OCI-LY7 (cell line): ENCODE data around the gene RNF8. TPM values are rescaled to one million over a fixed set of nuclear protein-coding genes. Genes with fewer than 3 reads are reported as not detected.

ENCODE experiments used
- BruUV-seq: library from RNA; stranded (reverse); fragments of 400-500 nt; replicated peaks from 2 replicates; lab custom pipeline; 2021; lab: Mats Ljungman, UMichigan
- CTCF ChIA-PET: fragments of 300-600 bp; sonication (Branson Sonifier 250); formaldehyde crosslinking; loops from one replicate; lab custom pipeline; 2022; ENCODE audit warnings: antibody characterized with exemption; ENCODE audit not compliant: unreplicated experiment; lab: Charles Lee
- POLR2A ChIA-PET: fragments of 300-600 bp; sonication (Branson Sonifier 250); formaldehyde crosslinking; loops from one replicate; lab custom pipeline; 2022; ENCODE audit warnings: antibody characterized with exemption; lab: Charles Lee
- DNase-seq: peaks from one replicate; pipeline ENCODE4 v3.0.0-alpha.2; 2015; ENCODE audit warnings: low spot score
- H2AFZ ChIP-seq: fragments of 200-600 bp; sonication (generic), shearing (Covaris generic); 2 replicates; pipeline ENCODE4 v1.6.1; 2014; ENCODE audit warnings: mild to moderate bottlenecking, antibody characterized with exemption, low read length, moderate library complexity
- H3K27ac ChIP-seq: fragments of 200-600 bp; sonication (generic); 2 replicates; pipeline ENCODE4 v1.5.1; 2014; ENCODE audit warnings: mixed run types, low read depth, mild to moderate bottlenecking, moderate library complexity, low read length, inconsistent platforms; ENCODE audit not compliant: poor library complexity, severe bottlenecking
- H3K36me3 ChIP-seq: fragments of 200-600 bp; sonication (generic); 2 replicates; pipeline ENCODE4 v1.6.1; 2014; ENCODE audit warnings: mild to moderate bottlenecking, antibody characterized with exemption, low read length, moderate library complexity, mixed read lengths; ENCODE audit not compliant: insufficient read depth
- H3K4me1 ChIP-seq: fragments of 200-600 bp; sonication (generic); 2 replicates; pipeline ENCODE4 v1.5.1; 2014; ENCODE audit warnings: mild to moderate bottlenecking, low read length; ENCODE audit not compliant: insufficient read depth, poor library complexity, severe bottlenecking
- H3K4me2 ChIP-seq: fragments of 200-600 bp; sonication (generic); 2 replicates; pipeline ENCODE4 v1.6.1; 2014; ENCODE audit warnings: mild to moderate bottlenecking, low read length
- H3K4me3 ChIP-seq: fragments of 200-600 bp; sonication (generic); 2 replicates; pipeline ENCODE4 v1.5.1; 2014; ENCODE audit warnings: mild to moderate bottlenecking, low read depth, low read length; ENCODE audit not compliant: poor library complexity, severe bottlenecking
- H3K79me2 ChIP-seq: fragments of 200-600 bp; sonication (generic); 2 replicates; pipeline ENCODE4 v1.6.1; 2016; ENCODE audit warnings: low read depth, mild to moderate bottlenecking, low read length, moderate library complexity, mixed read lengths; ENCODE audit not compliant: insufficient read depth
- H3K9me2 ChIP-seq: fragments of 200-600 bp; sonication (generic); 2 replicates; pipeline ENCODE4 v1.6.1; 2016; ENCODE audit warnings: mild to moderate bottlenecking, low read length, mixed read lengths; ENCODE audit not compliant: insufficient read depth
- H3K9me3 ChIP-seq: fragments of 200-600 bp; sonication (generic); 2 replicates; pipeline ENCODE4 v1.6.1; 2014; ENCODE audit warnings: mild to moderate bottlenecking, mixed run types, low read length, mixed read lengths
- H4K20me1 ChIP-seq: fragments of 200-600 bp; sonication (generic); 2 replicates; pipeline ENCODE4 v1.6.1; 2014; ENCODE audit warnings: mild to moderate bottlenecking, antibody characterized with exemption, low read length, moderate library complexity, mixed read lengths; ENCODE audit not compliant: insufficient read depth
- EZH2phosphoT487 ChIP-seq: fragments of 200-600 bp; sonication (generic); IDR thresholded peaks from 2 replicates; pipeline ENCODE4 v1.6.1; 2018; ENCODE audit warnings: low read depth, borderline replicate concordance, mild to moderate bottlenecking, mixed run types, antibody characterized with exemption, low read length, moderate library complexity, mixed read lengths
- intact Hi-C: fragments of 100-400 bp; cut with micrococcal nuclease; formaldehyde crosslinking; loops from one replicate; pipeline ENCODE4 v1.10.0; 2022; ENCODE audit not compliant: unreplicated experiment
- total RNA-seq, 2 experiments: library from RNA; depleted of rRNA in 1 of 2; stranded (reverse); fragments of >200 nt in 1 of 2; shearing (Covaris generic) in 1 of 2; gene quantifications; 2 replicates each; pipeline ENCODE4 v1.2.3, GENCODE V29; 2014 to 2022
- TF ChIP-seq, protein P1 (sequence below): fragments of 200-600 bp; sonication (generic); conservative IDR thresholded peaks from 2 replicates; pipeline ENCODE4 v1.5.1; 2014; ENCODE audit warnings: mild to moderate bottlenecking, antibody characterized with exemption, low read length, moderate library complexity, mixed read lengths

RNF8 gene
- total RNA-seq, 2 experiments from 2014 or later: 19.7 to 21.8 TPM

DNA sequence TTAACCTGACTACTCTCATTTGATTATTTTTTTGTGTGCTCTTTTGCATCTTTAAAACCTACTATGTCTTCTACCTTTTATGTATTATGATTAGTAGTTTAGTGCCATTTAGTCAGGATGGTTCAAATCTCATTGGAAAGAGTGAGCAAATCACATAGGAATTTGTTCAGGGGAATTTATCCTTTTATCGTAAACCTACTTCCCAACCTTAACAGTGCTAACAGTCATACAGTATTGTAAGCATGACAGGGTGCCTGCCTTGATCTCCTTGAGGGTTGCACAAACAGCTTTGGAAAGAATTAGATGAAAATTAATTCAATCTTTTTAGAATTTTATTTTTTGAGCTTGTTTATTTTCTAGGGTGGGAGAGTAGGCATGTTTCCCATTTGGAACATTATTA, 18.3 kb downstream of the RNF8 start:
- peaks cover 78% of the 10 kb centered on the region for H3K36me3 ChIP-seq
- no peaks in the 10 kb centered on the region for H3K9me3 ChIP-seq
- TF ChIP-seq, protein P1, sequence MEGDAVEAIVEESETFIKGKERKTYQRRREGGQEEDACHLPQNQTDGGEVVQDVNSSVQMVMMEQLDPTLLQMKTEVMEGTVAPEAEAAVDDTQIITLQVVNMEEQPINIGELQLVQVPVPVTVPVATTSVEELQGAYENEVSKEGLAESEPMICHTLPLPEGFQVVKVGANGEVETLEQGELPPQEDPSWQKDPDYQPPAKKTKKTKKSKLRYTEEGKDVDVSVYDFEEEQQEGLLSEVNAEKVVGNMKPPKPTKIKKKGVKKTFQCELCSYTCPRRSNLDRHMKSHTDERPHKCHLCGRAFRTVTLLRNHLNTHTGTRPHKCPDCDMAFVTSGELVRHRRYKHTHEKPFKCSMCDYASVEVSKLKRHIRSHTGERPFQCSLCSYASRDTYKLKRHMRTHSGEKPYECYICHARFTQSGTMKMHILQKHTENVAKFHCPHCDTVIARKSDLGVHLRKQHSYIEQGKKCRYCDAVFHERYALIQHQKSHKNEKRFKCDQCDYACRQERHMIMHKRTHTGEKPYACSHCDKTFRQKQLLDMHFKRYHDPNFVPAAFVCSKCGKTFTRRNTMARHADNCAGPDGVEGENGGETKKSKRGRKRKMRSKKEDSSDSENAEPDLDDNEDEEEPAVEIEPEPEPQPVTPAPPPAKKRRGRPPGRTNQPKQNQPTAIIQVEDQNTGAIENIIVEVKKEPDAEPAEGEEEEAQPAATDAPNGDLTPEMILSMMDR: no peak
- TF ChIP-seq EZH2phosphoT487: no peak
- ChIA-PET CTCF (no interaction called here), POLR2A (interaction anchor here (0.5 to 1.3 kb wide), 3 partner anchors 10 to 797 kb away, joined by 5 to 8 read pairs (median 7); no protein-coding TSS in a partner anchor)
- no peak for DNase-seq
- H3K4me2 ChIP-seq: no peak overlapping the region
- no peaks in the 10 kb centered on the region for H4K20me1 ChIP-seq
- no peaks in the 10 kb centered on the region for H3K9me2 ChIP-seq
- BruUV-seq: no TSS peak
- no peak overlapping the region for H2AFZ ChIP-seq
- H3K4me1 ChIP-seq: peaks cover 21% of the 10 kb centered on the region
- H3K79me2 ChIP-seq: no peaks in the 10 kb centered on the region
- intact Hi-C loops: no loop called here
- no peak overlapping the region for H3K27ac ChIP-seq
- H3K4me3 ChIP-seq: no peak overlapping the region

DNA sequence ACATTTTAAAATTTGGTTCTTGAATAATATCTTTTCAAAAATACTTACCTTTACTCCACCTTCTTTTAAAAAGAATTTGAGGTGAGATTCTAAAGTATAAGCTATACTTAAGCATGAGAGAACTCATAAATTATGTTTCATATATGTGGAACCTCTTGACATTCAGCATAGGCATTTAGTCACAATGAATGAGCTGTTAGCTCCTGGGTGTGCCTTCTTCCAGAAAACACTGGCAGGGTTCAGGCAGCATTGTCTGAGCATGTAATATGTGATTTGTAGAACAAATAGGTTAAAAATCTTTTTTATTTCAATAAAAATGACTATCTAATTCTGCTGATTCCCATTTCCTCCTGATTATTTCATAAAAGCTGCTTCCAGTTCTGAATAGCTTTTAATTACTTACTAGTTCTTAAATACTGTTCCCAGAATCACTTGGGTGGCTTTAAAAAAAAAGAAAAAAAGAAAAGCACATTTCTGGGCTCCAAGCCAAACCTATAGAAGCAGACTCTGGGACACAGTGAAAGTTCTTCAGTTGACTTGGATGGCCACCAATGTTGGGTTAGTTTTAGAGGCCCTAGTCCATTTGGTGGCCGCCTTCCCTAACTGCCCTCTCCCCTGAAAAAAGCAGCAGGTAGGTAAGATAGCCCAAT, 20.2 kb downstream of the RNF8 start:
- intact Hi-C loops: no loop called here
- Histone ChIP-seq H3K36me3 (peaks cover 72% of the 10 kb centered on the region), H3K27ac (no peak overlapping the region), H3K9me3 (no peaks in the 10 kb centered on the region), H3K9me2 (no peaks in the 10 kb centered on the region), H3K4me3 (no peak overlapping the region), H3K79me2 (no peaks in the 10 kb centered on the region), H2AFZ (no peak overlapping the region), H3K4me1 (peaks cover 21% of the 10 kb centered on the region), H4K20me1 (no peaks in the 10 kb centered on the region), H3K4me2 (no peak overlapping the region)
- ChIA-PET POLR2A (interaction anchor here (0.5 to 1.0 kb wide), 5 partner anchors 12 to 621 kb away, joined by 3 read pairs; no protein-coding TSS in a partner anchor), CTCF (no interaction called here)
- no TSS peak for BruUV-seq
- TF ChIP-seq, protein P1: no peak
- no peak for TF ChIP-seq EZH2phosphoT487
- no peak for DNase-seq

GRCh38 chr6:37375376-37375775, 21.6 kb downstream of the RNF8 start:
- Histone ChIP-seq H3K27ac (no peak overlapping the region), H3K9me2 (no peaks in the 10 kb centered on the region), H3K4me1 (peaks cover 21% of the 10 kb centered on the region), H3K79me2 (no peaks in the 10 kb centered on the region), H3K36me3 (peaks cover 58% of the 10 kb centered on the region), H2AFZ (no peak overlapping the region), H3K4me3 (no peak overlapping the region), H3K4me2 (0 out of 2 replicates have a peak overlapping the region, but pooled peaks have one; percentile 21), H3K9me3 (no peaks in the 10 kb centered on the region), H4K20me1 (no peaks in the 10 kb centered on the region)
- POLR2A ChIA-PET: no interaction called here
- intact Hi-C loops: no loop called here
- BruUV-seq: no TSS peak
- no peak for DNase-seq
- CTCF ChIA-PET: no interaction called here
- TF ChIP-seq, protein P1: no peak
- no peak for TF ChIP-seq EZH2phosphoT487
